ENCODE measurements around the gene MRFAP1L1.

The MRFAP1L1 gene

DNA sequence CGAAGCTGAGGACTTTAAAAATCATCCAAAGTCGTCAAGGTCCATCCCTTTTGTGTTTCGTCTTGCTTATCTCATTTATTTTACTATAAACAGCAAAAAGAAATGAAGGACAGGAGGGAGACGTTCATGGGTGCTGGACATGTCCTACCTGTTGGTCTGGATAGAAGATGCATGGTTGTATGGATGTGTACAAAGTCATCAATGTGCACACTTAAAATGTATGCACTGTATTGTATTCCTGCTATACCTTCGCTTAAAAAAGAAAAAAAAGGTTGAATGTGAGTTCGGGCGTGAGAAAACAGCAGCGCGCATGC is 6.0 kb upstream of the MRFAP1L1 start:
- FAIRE-seq = no peak

DNA sequence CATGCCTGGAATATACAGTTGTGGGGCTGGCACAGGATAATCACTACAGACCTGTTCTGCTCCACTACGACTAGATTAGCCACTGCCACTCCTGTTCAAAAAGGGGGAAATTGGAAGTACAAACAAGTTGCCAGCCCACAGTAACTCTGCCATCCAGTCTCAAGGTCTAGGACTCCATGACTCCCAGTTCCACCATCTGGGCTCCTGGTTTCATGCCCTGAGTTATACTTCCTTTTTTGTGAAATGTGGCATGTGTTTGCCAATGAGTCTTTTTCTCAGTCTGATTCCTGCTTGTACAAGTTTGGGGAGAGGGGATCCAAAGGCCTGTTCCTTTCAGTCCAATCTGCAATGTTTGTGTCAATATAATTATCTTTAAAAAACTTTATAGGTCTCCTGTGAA is 5.3 kb upstream of the MRFAP1L1 start:
- FAIRE-seq = no peak

DNA sequence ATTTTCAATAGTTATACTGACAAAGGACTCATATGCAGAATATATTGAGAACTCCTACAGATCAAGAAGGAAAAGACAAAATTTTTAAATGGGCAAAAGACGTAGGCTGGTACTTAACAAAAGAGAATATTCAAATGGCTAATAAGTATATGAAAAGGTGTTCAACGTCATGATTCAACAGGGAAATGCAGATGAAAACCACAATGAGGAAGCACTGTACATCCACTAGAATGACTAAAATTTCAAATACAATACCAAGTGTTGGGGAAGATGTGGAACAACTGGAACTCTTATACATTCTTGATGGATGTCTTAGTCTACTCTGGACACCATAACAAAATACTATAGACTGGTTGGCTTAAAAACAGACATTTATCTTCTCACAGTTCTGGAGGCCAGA is 1.3 kb upstream of the MRFAP1L1 start:
- FAIRE-seq = no peak

DNA sequence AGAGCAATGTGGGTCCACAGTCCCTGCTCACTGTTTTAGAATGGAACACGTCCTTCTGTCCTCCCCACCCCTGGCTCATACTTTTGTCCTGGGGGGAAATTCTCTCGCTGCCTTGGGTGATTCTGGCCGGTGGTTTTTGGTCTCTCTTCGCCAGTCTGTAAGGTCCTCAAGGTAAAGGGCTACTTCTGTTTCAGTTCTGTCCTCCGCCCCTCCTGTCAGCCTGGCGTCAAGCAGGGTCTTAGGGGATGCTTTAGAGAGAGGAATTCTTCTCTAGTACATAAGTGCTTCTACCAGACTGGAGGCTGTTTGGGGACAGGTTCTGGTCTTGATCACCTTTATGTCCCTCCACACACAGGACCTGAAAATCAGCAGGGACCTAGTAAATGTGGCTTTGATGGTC is 617 bp upstream of the MRFAP1L1 start:
- FAIRE-seq = no peak

DNA sequence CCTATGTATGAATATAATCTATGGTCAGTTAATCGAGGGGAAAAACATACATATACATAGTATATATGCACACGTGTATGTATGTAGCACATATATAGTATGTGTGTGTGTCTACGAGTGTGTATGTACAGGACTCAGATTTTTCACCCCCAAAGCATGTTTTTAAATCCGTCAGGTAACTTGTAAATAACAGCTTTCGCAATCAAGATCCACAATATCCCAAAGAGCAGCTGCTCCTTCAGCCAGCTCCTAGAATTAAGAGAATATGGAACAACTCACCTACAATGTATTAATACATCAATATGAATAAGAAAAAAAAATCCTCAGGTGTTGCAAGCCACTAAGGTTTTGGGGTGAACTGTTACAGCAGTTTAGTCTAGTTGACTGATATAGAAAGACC is 3.5 kb downstream of the MRFAP1L1 start:
- no peak for FAIRE-seq

DNA sequence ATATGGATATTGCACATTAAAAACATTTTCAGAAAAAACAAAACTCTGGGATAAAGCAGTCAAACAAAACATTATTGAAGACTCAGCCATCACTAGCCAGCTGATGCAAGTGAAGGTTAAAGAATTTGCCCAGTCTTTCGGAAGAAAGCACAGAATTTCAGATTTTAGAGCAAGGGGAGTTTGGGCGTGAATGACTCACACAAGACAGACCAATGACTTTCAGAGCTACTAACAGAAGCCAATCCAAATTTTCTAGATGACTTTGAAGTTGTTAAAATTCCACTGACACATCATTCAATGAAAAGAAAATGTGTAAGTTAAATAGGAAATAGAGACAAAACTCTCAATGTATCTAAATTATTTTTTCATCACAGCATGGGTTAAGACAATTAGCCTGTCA is 4.0 kb downstream of the MRFAP1L1 start:
- no peak for FAIRE-seq

DNA sequence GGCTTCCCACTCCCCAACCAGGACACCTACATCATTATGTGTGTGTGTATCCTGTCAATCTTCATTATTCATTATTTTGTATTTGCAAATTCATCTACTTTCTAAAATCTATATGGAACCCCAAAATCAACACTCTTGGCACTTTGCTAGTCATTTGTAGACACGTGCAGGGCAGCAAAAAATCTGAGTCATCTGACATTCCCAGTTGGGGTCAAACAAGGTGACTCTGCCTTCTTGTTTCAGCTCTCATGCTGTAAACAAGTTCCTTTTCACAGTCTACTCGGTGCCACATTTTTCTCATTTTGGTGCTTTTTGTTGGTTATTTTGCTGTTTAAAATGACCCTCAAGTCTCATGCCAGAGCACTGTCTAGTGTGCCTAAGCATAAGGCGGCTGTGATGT is 5.9 kb downstream of the MRFAP1L1 start:
- FAIRE-seq = no peak

DNA sequence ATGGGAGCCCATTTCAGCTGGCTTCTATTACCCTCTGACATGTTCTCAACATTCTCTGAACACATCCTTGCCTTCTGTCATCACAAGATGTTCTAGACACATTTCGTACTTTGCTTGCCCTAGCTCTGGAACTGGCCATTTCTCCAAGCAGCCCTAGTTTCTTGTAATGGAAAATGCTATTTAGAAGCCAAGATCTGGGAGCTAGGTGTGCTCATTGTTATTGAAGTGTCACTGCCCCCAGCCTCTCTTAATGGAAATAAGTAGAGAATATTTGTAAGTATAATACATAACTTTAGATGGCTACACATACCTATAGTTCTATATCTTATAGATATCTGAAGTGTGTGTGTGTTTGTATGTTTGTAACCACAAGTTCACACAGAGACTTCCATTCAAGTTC is 6.9 kb downstream of the MRFAP1L1 start:
- no peak for FAIRE-seq

DNA sequence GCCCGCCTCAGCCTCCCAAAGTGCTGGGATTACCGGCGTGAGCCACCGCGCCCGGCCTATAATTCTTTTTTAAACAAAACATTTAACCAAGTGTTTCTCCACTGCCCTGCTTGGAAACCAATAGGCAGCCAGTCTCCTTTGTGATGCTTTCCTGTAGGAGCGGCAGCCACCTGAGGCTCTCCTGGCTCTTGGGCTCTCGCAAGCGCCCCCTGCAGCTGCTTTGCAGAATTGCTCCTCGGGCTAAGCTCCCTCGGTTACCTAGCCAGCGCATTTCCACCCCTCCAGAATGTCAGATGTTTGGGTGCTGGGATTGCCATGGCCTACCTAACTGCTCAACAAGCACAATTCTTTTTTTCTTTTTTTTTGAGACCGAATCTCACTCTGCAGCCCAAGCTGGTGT is 8.3 kb downstream of the MRFAP1L1 start:
- FAIRE-seq = no peak

DNA sequence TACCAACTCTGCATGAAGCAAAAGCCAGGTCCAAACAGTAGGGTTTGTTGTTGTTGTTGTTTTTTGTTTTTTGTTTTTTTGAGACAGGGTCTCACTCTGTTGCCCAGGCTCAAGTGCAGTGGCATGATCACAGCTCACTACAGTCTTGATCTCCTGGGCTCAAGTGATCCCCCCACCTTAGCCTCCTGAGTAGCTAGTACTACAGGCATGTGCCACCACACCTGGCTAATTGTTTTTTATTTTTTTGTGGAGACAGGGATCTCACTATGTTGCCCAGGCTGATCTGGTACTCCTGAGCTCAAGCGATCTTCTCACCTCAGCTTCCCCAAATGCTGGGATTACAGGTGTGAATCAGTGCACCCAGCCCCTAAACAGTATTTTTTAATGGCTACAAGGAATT is 9.8 kb downstream of the MRFAP1L1 start:
- no peak for FAIRE-seq

DNA sequence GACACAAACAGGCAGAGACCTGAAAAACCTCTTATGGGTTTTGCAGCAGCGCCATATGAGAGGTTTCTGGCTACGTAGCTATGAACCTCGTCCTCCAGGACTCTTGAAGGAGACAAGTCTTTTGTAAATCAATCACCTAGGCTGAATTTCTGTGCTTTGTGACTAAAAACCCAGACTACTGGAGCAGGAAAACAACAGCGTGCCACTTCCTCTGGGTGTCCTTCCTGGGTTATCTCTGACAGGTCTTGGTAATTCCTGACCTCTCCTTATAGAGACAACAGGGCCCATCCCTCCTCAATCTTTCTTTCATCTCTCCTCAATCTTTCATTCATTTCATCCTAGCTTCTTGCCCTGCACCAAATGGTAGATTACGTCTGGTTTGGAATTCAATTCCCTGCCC is 10.3 kb downstream of the MRFAP1L1 start:
- no peak for FAIRE-seq

DNA sequence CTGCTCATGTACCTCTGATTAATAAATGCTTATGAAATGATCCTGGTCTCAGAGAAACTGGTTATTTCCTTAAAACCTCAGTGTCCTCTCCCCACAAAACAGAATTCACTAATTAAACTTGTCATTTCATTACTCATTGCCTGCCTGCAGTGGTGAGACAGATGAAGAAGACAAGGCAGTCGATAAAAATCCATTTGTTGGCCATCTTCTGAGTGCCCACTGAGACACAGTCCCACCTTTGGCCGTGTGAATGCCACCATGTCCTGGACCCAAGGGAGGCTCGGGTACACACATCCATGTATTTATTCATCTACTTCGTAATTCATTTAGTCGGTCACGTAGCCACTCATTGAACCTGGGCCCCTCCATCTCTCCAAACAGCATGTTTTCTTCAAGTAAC is 12.5 kb downstream of the MRFAP1L1 start:
- no peak for FAIRE-seq

DNA sequence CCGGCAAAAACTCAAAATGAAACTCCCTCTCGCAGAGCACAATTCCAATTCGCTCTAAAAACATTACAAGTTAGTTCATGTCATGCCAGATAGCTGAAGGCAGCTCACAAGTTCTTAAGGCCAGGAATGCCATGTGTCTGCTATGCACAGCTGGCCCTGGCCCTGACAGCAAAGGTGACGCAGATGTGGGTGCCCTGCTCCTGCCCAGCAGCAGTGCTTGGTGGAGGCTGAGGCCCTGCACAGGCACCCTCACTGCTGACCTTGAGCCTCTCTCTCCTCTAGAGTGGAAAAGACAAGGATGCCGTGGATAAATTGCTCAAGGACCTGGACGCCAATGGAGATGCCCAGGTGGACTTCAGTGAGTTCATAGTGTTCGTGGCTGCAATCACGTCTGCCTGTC is 13.1 kb downstream of the MRFAP1L1 start:
- no peak for FAIRE-seq

DNA sequence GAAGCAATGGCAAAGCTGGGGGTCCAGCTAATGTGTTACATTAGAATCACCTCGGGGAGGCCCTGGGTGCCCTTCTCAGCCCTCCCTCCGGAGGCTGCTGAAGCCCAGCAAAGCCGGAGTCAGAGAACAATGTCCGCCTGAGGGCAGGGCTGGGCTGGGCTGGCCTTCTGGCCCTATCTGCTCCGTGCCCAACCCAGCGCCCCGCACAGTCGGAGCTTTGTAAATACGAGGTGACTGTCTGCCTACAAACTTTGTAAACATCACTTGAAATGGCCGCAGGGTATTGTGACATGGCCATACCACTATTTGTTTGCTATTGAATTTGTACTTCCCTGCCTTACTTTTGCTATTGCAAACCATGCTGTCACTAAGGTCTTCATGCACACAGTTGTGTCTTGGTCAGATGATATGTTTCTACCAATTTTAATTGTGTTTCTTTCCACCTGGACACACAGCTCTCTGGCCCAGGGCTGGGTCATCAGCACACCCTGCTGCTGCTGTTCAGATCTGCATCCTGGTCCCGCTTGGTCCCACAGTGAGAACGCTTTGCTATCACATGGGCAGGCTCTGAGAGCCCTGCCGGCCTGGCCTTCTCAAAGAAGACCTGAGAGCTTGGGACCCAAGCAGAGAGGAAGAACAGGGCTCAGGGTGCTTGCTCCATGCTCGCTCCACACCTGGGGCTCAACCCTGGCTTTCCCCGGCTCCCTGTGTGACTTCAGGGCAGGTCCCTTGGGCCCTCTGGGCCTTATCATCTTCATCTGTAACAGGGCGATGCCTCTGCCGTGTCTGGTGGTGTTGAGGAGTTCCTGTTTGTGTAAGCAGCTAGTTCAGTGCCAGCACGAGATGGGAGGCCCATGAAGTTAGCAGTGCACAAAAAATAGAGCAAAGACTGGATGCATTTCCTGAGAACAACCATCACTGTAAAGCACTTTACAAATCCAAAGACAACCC is 13.7 kb downstream of the MRFAP1L1 start:
- no peak for FAIRE-seq

DNA sequence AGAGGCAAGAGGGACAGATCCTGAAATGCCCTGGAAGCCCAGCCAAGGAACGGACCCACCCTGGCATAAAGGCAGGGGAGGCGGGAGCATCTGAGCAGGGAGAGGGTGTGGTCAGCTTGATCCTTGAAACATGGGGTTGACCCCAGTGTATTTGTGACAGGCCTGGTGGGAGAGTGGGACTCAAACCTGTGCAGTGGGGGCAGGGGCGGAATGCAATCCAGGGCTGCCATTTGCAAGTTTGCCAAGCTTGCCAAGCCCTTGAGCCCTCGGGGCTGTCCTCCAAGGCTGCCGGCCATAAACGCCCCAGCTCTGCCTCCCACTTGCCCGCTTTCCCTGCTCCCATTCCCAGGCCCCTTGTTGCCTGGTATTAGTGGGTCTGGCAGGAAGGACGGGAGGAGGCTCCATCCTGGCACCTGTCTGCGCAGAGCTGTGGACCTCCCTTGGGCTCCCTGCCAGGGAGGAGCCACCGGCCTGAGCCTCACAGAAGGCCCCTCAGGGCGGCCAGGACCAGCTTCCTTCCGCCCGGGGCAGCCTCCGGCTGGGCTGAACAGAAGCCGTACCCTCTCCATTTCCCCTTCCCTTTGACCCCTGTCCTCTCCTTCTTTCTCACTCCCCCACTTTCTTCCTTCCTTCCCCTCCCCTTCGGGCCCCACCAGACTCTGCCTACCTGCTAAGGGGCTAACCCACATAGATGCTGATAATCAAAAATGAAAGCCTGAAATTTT is 15.3 kb downstream of the MRFAP1L1 start:
- no peak for FAIRE-seq

DNA sequence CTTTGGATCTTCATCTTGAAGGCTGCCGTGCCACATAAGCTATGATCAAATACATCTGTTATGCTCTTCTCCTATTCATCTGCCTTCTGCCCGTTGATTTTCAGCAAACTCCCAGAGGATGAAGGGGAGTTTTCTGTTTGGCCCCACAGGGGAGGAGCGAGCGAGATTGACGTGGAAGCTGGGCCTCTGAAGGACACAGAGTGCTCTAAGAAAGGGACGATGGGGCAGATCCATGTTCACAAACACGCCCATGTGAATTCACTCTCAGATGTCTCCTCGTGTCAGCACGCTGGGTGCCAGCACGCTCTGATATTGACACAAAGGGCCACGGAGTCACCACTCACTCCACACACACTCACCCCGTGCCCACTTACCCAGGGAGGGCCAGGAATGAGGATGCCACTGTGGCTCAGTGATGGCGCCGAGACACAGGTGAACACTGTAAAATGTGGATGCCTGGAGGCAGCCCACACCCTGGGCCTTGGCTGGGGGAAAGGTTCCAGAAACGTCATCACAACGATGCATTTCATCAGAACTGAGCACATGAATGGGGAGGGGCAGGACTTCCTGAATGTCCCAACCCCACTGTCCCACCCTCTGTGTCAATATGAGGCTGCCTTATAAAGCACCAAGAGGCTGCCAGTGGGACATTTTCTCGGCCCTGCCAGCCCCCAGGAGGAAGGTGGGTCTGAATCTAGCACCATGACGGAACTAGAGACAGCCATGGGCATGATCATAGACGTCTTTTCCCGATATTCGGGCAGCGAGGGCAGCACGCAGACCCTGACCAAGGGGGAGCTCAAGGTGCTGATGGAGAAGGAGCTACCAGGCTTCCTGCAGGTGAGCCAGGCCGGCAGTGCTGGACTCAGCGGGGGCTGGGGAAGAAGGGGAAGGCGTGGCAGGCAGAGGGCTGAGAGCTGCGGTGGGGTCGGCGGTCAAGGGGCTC is 16.2 kb downstream of the MRFAP1L1 start, which contains the start of gene S100P:
Gene S100P, plus strand, starts transcription at position 648 of the 946 bp plus-strand sequence. Its CDS starts 55 bp downstream, at position 703.
- no peak for FAIRE-seq

DNA sequence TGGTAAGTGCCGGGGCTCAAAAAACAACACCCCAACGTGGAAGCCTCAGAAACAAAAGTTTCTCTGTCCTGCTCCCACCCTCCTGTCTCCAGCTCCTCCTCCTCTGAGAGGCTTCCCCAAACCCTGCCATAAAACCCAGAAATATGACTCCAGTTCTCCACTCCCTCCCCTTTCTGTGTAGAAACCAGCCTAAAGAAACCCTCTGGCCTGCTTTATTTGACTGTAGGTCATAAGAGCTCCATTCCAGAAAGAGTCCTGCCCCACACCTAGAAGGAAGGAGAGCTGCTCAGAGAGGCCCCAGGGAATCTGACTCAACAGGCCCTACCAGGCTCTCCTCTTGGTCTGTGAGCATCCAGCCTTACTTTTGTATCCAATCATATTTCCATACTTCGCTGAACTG is 16.9 kb downstream of the MRFAP1L1 start:
- FAIRE-seq = no peak

DNA sequence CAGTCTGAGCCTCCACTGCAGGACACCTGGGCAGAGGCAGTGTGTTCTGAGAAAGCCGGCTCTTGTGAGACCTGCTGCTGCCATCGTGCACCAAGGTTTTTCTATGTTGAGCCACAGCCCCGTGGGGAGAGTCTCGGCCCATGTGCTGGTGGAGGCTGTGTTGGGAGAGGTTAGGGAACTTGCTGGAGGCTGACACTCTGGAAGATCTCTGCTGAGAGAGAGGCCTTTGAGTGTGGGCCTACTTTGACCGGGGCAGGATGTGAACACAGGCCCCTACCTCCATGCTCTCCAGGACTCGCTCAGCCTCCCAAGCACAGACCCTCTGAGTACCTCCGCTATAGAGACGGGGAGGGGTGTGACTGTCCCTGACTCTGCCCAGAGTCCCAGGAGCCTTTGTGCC is 17.3 kb downstream of the MRFAP1L1 start:
- FAIRE-seq = no peak

DNA sequence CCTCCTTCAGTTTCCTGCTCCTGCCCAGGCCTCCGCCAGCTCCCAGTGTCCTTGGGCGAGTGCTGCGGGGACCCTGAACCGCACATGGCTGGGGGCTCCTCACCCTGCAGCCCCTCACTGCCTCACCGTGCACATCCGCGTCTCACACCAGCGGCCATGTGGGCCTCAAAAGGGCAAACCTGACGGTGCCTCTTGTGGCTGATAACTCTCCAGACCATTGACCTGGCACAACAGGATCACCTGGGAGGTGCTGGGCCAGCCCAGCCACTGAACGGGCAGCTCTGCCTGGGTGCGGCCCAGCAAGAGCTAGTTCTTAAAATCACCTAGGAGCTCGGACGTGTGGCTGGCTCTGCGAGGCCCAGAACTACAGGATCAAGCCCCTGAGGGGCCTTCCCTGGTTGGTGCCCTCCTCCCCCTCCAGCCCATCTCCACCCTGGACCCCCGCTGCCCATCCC is 20.1 kb downstream of the MRFAP1L1 start:
- FAIRE-seq = no peak

DNA sequence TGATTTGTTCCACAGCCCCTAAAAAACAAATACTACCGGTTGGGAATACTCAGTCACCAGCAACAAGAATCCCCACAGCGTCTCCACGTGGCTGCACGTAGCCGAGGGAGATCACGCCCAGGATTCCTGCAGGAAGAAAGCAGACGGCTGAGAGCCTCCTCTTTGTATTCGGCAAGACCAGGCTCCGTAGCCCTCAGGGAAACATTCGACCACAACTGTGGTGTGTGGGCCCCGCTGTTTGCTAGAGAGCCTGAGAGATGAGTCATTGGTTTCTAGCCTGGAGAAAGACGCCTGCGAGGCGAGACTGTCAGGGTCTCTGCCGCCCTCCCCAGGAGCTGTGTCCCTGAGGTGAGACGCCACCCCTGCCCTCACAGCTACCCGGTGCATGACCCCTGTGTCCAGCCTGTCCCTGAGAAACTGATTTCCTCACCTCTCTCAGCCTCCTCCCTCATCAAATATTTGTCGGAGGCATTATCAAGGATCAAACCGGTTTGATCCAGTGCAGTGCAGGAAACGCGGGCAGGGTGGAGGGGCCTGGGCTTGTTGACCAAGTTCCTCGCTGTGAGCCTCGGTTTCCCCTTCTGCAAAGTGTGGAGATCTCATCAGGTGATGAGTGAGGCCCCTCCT is 20.7 kb downstream of the MRFAP1L1 start:
- FAIRE-seq = no peak

DNA sequence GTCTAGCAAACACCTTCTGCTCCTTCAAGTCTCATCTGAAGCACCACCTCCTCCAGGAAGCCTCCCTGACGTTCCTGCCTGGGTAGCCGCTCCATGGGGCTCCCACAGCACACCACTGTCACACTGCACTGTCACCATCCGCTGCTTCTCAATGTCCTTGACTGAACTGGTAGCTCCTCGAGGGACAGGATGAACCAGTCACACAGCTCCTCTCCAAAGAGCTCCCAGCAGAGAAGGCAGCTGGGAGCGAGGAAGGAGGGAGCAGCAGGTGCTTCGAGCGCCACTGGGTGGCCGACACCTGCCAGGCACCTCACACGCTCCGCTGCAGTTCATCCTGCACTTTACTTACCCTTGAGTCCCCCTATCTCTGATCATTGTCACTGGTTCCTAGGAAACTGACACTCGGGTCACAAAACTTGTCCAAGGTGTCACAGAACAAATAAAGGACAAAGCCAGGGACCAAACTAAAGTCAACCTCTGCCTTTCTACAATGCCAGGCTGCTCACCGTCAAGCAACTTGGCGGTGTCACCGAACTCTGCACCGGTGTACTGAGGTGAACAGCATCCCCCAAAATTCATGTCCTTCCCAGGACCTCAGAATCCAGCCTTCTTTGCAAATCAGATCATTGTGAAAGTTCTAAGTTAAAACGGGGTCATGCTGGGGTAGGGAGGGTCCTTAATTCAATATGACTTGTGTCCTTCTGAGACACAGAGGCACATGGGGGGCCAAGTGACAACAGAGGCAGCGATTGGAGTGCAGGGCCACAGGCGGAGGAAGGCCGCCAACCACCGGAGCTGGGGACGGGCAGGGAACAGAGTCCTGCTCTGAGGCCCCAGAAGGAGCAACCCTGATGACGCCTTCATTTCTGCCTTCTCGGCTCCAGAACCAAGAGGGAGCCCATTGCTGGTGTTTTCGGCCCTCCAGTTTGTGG is 21.5 kb downstream of the MRFAP1L1 start:
- no peak for FAIRE-seq

Measured in endometrium (tissue), 2 donors.